HG03045 (cell line): ENCODE data around the gene SP9.

Experiments
- ATAC-seq: cut with Tn5 transposase; IDR thresholded peaks from one replicate; pipeline ENCODE4 v1.9.1; 2021; ENCODE audit warnings: mild to moderate bottlenecking, moderate library complexity; ENCODE audit not compliant: unreplicated experiment

Gene SP9

DNA sequence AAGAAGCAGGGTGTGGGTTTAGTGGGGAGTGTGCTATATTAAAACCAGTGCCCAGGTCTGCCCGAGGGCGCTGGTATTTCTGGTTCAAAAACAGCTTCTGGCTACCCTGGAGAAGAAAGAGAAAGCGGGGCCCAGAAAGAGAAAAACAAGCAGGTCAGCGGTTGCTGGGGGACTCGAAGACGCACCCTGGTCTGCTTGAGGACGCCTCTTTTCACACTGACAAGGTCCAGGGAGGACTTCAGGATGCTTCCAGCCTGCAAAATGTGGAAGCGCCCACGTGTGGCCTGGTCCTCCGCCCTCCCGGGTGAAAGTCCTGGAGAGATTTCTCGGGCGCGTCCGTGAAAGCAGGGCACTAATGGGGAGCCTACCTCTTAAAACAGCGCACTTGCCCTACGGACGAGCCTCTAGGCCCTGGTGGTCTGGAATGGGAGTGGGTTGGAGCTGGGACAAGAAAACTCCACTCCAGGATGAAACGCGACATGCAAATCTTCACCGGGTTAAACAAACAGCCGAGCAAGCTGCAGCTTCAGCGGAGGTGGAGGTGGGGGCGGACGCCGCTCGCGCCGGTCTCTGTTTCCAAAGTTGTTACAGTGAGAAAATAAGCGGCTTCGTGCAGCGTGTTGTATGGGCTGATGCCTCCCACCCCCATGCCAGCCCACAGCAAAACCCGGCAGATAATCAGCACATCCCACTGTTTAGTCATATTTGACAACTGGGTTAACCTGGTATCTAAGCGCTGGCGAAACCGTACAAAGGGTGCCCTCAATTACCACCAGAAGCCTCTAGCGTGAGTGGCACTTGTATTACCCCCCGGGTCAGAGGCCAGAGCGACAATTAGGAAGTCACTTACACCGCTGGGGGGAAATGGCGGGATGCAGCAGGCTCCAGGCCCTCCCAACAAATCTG is 1.1 kb upstream of the SP9 start:
- ATAC-seq = no peak

GRCh38 chr2:174334278-174334715 is 457 bp upstream of the SP9 start:
- ATAC-seq = no peak

DNA sequence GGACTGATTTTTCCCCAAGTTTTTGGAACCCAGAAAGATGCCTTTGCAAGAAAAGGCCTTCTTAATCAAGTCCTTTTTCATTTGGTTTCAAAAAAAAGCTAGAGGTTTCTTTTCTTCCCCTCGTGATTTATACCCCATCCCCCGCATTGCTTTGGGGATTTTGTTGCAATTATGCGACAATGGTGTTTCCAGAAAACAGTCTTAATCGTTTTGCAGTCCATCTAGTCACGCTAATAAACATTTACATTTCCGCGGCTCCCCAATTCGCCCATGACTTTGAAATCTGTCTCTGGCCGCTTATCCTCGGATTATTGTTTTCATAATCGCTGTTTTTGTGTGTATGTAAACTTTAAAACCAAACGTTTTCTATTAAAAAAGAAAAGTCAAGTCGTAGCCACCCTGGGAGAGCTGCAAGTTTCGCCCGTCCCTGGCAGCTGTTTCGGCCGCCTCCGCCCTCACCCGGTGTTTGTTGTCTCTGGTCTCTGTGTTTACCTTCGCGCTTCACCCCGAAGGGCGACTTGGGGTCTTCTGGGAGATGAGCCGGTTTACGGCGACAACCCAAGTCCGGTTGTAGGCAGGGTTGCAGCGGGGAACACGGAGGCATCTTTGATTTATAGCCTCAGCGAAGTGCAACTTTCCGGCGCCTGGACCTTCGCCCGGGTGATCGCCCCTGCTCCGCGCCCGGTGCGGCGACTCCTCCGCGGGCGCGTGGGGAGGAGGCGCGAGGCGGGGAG is 667 bp downstream of the SP9 start:
- no peak for ATAC-seq

- ATAC-seq = no peak
Measured at GRCh38 chr2:174335988-174336500, 1.3 kb downstream of the SP9 start.

GRCh38 chr2:174336501-174337336 is 2.0 kb downstream of the SP9 start:
- no peak for ATAC-seq

GRCh38 chr2:174337337-174338146 is 2.8 kb downstream of the SP9 start:
- ATAC-seq = no peak

DNA sequence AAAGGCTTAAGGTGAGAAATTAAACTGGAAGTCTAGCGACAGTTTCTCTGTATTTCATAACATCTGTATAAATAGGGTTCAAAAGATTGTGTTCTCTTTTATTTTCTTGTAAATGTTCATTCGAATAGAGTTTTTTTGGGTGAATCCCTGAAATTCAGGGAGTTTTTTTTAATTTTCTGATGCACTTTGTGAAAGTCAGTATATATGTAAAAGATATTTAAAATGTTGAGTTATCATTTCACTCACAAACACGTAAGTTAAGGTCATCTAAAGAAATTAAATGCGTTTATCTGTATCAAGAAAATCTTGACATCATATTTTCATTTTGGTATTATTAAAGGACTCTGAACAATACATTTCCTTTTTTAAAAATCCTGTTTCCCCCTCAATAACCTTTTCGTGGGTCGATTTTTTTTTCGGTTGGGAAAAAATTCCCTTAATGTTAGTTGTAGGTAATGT is 3.4 kb downstream of the SP9 start:
- ATAC-seq = no peak

DNA sequence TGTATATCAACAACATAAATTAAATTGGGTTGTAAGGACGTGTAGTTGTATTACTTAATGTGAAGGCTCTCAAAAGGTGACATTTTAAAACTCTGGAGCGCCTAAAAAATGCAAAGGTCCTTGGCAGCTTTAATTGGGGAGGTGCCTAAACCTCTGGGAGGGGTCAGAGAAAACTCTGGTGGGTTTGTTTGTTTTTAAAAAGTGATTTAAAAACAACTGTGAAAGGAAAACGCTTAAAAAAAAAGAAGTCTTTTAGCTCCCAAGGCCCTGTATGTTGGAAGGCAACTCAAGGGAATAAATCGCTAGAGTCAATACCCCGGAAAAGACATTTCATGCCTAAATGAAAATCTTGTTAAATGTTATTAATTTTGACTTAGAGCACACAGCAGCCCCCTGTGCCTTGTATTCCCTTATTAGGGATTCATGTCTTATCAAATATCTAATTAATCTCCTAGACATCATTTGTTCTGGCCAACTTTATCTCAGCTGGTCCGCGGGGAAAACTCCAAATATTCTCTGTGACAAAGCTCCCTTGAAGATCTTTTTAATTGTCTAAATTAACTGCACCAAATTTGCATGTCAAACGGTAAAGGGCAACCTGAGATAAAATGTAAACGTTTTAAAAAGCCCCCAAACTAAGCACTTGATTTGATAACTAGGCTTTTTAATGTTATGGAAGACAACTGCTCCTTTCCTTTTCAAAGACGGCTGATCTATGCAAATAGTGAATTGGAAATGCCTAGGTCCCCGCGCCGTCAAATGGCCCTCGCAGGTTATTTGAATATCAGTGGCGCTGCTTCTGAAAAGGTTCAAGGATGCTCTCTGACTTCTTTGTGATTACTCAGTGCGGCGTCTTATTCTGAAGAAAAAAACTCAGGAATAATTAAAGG is 4.2 kb downstream of the SP9 start:
- ATAC-seq = no peak

- ATAC-seq = no peak
Measured at GRCh38 chr2:174339561-174340399, 5.0 kb downstream of the SP9 start.

DNA sequence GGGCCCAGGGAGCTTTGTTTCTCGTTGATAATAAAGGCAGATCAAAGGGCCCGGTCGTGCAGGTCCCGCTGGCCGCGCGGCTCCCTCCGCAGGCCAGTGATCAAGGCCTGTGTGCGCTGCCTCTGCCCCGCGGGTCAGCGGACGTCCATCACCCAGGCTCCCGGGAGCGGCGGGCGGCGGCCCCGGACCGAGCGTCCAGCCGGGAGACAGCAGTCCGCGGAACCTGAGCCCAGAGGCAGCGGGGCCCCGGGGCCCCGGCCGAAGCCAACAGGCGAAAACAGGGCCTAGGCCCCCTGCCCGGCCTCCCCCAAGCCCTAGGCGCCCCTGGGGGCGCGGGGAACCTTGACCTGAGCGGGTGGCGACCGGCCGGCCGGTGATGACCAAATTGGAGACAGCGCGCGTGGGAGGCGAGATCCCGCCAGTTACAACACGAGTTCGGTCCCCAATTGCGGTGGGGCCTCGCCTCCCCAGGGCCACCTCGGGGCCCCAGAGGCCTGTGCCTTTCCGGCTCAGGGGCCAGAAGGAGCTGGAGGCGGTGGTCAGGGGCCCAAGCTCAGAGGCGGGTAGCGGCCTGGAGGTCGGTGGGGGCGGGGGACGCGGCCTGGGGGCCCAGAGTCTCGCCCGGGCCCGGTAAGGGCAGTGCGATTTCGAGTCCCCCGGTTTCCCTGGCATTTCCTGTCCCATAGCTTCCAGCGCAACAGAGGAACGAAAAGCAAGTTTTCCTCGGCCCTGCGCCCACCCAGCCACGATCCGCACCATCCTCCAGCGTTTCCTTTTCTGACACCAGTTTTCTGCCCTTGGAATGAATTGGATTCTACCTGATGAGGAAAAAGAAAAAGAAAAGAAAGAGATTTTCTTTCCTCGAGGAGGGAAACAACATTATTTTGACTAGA is 5.9 kb downstream of the SP9 start:
- ATAC-seq = no peak

- no peak for ATAC-seq
Measured at GRCh38 chr2:174341293-174341994, 6.7 kb downstream of the SP9 start.

DNA sequence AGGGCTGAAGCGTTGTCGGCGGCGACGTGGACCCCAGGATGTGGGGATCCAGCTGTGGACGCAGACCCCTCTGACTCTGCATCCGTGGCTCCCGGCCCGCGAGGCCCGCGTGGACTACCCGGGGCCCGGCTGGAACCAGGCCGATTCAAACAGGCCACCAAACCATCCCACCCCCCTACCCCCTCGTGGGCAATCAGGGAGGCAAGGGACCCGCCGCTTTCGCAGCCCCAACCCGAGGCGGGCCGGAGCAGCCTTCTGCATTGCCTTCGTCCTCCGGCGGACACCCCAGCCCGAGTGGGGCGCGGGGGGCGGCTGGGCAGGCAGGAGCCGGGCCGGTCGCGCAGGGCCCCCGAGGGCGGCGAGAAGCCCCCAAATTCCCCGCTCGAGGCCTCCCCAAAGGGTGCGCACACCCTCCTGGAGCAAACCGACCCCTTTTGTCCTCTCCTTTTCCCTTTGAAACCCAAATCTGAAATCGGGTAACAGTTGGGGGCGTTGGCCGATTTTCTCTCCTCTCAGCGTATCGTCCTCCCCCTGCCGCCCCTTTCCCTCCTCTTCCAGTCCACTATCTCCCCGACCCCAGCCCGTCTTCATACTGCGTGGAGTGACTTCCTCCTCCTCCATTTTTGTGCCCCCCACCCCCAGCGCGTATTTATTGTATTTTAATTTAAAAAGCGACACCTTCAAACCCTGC is 7.4 kb downstream of the SP9 start:
- no peak for ATAC-seq

DNA sequence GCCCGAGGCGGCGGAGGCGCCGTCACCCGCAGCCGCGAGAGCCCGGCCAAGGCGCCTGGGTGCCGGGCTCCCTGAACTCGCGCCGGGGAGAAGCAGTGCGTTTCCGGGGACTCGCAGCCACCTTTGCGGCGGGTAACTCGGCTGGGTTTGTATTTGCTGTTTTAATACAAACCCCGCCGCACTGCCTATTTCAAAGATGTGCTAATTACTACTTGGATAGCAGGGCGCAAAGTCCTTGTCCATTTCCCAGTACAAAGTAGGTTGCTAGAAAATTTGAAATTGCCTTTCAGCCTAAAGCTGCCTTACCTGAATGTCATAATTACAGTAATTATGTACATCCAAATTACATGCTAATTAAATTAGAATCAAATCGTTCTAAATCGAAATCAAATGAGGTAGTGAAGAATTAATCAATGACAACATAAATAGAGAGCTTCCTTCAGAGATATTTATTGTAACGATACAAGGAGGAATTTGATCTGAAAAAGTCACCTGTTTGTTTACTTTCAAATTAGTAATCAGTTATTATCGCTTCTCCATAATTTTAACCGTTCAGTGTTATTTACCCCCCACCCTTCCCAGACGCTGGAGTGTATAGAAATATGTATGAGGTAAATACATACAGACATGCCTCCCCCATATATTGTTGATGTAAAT is 8.1 kb downstream of the SP9 start:
- no peak for ATAC-seq

DNA sequence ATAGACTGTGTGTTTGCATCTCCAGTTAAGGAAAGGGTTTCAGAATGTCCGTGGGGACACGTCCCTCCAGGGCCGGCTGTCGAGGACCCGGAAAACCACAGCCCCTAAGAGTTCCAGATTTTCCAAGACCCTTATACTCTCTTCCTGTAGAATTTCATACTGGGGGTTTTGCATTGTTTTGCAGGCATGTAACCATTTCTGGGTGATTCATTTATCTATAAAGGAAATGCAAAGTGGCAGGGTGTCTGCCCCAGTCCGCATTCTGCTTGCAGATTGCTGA is 8.5 kb downstream of the SP9 start:
- ATAC-seq = no peak

DNA sequence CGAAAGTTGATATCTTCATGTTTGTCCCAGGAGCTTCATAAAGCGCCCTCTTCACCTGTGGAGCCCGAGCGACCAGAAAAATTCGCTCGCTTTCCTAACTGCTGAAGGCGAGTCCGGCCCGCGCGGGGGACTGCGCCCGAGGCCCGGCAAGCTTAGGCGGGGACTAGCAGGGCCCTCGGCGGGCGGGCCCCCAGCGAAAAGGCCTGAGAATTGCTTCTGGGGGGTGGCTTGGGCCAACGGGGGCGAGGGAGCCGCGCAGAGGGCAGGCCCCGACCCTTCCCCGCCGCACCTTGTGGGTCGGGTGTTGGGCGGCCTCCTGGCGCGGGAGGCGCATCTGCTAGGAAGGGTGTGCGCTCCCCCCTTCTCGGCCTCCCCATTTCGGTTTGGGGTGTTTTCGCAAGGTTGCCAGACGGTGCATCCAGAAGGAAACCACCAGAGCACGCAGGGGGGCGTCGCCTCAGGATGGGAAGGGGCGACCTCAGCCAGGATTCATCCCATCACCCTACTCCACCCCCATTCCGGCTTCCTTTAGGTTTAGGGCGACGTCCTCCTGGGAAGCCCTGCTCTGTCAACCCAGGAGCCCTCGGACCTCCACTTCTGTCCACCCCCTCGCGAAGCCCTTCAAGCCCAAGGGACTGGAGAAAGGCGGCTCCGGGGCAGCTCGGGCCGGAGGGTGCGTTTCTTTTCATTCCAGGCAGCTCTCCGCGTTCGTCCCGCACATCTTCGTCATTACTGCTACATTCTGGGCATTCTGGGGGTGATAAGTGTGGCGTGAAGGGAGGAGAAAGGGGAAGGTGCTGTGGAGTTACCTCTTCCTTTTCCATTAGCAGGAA is 9.1 kb downstream of the SP9 start:
- ATAC-seq = no peak
